CD4-positive, alpha-beta T cell treated with Interleukin-21 for 1 hour (primary cell): Measurements from ENCODE around the gene CCDC38.
"Not testable (repeated sequence)": the region's sequence is repeated elsewhere in the genome, so short reads cannot be mapped to it uniquely, and the experiment has no call there.

ENCODE experiments used
- DNase-seq: peaks from one replicate; pipeline ENCODE4 v3.0.0-alpha.2; 2020

CCDC38 gene

DNA sequence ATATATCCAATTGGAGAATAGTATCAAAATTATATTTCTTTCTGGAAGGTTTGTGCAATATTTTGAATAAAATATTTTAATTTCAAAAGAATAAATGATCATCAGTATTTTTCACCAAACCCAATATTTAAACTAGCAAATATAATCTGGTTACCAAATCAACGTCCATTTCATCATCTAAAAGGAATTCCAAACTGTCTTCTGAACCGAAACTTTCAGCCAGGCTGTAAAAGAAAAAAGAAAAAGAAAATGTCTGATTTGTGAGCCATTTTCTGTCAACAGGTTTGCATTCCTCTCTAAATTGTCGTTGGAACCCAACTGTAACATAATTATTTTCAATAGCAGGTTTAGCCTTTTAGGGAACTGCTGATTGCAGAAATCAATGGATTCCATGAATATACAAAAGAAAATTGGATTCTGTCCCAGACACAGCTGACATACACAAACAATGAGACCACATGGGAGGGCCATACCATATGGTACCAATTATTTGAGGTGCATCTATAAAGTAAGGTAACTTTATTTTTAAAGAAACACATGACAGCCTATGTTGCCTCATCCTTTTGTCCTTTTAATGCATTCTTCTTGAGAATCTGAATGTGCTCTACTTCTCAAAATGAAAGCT, 61.0 kb downstream of the CCDC38 start:
- no peak for DNase-seq

DNA sequence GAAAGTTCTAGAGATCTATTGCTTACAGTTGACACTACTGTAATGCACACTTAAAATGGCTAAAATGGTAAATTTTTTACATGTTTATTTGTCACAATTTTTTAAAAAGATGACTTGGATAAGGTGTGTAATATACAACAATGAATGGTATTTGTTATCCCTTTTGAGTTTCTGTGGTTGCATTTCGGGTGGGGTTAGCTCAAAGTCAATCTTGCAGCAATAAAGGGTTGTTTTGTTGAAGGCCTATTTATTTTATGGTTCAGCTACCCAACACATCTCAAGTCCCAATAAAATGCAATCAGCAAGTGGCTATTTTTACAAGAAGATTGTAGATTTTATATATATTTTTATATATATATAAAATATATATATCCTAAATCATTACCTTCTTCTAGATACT, 61.5 kb downstream of the CCDC38 start:
- DNase-seq: no peak

DNA sequence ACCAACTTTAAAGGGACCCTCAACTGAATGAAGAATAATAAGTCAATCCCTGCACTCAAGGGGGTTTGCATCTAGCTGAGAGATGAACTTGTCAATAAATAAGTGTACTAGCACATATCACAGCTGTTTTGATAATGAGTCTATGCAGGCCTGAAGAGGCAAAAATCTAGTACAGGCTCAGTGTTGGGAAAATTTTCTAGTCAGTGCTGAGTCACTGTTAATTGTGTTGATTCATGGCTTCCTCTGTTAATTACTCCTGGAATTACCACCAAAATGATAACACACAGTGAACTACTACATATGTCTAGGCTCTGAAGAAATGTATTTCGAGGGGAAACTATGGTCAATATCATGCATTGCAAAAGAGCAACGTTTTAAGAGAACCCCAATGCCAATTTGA, 64.8 kb downstream of the CCDC38 start:
- no peak for DNase-seq

DNA sequence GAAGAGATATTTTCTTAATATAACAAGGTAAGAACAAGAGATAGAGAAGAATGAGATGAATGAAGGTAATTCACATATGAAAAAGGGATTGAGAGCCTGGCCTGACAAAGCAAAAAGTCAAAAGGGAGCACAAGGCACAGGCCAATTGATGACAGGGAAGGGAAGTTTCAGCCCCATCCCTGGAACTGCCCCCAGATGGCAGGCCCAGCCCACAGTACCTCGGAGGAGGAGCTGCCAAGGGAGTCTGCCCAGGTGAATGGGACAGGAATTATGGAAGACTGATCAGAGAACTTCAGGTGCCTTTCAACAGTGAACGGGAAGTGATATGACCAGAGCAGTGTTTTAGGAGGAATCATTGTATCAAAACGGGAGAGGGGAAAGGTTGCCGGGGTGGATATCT, 68.0 kb downstream of the CCDC38 start:
- DNase-seq: no peak

DNA sequence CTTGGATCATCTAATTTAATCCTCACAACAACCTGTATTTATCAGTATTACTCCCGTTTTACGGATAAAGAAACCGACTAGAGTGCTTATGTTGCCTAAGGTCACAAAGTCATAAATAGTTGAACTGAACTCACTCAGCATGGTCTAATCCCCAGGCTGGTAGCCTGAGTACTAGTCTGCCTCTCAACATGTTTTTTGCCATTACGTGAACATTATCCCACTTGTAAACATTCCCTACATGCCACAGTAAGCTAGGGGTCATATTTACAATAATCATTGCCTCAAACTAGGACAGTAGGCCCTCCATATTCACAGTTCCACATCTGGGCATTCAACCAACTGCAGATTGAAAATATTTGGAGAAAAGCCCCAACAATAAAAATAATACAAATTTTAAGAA, 71.5 kb downstream of the CCDC38 start:
- DNase-seq: no peak

DNA sequence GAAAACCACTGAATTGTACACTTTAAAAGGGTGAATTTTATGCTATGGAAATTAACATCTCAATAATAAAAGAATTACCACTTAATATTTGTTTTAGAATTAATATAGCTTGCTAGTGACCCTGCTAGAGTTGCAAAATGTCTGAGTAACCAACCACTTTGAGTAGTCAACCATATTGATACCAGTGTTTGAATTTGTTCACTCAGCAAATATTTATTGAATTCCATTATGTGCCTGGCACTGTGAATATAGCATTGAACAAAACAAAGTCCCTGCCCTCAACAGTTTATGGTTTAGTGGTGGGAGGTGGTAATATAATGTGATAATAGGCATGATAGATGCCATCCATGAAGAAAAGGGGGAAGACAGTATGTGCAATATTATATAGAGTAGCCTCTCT, 79.1 kb downstream of the CCDC38 start:
- DNase-seq: no peak

DNA sequence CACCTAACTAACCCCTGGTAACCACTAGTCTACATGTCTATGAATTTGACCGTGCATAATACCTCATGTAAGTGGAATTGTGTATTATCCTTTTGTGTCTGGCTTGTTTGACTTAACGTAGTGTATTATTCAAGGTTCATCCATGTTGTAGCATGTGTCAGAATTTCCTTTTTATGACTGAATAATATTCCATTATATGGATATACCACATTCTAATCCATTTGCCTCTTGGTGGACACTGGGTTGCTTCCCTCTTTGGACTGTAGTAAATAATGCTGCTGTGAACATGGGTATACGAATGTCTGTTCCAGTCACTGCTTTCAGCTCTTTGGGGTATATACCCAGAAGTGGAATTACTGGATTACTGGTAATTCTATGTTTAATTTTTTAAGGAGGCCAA, 80.4 kb downstream of the CCDC38 start:
- DNase-seq: no peak

DNA sequence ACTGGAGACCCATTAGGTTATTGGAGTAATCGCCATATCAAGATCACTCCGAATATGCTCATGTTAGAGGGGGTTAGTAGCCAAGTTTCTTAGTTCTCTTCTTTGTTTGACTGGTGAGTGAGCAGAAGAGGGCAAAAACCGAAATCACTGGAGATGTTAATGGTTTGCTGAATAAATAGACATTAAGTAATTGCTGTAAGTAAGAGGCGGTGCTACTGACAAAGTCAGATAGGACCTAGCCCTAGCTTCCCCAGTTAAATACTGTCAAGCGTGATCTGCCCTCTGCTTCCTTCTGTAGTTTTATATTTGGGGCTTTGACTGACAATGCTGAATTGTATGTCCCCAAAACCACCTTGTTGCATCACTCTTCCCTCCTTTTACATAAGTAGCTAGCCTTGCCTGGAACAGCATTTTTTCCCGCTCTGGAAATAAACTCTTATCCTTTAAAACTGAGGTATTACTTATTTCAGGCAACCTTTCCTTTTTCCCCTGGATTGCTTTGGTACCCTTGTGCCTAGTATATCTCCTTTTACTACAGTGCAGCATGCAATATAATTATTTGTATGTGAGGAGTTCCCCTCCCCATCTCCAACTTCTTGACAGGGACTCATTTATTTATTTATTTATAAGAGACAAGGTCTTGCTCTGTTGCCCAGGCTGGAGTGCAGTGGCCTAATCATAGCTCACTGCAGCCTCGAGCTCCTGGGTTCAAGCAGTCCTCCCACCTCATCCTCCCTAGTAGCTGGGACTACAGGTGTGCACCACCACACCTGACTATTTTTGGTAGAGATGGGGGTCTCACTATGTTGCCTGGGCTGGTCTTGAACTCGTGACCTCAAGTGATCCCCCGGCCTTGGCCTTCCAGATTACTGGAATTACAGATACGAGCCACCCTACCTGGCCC, 82.2 kb downstream of the CCDC38 start:
- no peak for DNase-seq

DNA sequence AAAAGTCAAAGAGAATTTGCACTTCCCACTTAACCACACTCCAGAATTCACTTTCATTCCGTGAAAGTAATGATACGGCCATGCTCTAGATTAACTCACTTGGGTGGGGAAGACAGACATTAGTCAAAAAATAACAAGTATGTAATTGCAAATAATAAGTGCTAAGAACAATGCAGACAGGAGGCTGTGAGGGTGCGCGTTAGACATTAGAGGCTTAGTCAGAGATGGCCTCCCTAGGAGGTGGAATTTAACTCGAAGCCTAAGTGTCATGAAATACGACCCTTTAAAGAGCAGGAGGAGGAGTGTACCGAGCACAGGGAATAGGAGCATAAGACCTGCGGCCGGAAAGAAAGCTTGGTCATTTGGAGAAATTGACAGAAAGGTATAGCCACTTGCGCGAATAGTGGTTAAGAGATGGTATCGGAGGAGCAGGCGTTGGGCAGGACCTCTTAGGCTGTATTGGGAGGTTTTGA, 83.0 kb downstream of the CCDC38 start:
- no peak for DNase-seq

DNA sequence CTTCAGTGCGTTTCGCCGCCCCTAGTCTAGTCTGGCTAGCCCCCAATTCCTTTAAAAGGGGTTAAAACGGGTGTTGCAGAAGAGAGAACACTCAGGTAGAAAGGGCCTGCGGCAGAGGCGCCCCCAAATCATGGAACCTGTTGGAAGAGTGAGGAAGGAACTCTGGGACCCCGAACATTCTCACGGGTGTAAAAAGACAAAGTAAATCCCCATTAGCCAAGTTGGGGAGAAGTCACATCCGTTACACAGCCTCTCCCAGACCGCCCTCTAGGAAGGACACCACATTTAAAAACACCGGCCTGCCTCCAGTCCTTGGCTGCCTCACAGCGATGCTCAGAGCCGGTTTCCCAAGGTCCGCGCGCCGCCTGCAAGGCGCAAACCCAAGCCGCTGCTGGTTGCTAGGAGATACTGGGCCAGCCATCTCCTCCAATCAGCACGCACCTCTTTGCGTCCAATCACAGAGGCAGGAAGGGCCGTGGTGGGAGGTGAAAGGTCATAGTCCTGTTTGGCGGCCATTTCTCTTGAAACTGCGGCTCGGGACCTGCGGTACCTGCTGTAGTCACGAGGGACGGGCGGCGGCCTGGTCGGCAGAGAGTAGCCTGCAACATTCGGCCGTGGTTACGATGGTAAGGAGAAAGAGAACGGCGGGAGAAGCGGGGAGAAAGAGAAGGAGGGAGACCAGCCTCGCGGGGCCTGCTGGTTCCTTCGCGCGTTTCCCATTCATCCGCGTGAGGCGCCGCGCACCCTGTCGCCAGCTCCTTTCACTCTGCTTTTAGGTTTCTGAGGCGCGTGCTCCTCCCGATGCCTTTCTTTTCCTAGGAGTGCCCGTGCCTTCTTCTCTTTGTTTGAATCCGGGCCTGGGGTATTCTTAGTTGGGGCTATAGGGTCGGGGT, 83.7 kb downstream of the CCDC38 start, which contains the start of gene SNRPF:
SNRPF (plus strand) TSS at position 502 of the 893 bp plus-strand sequence; CDS start at position 624, 122 bp downstream.
- peak; percentile 97 for DNase-seq

DNA sequence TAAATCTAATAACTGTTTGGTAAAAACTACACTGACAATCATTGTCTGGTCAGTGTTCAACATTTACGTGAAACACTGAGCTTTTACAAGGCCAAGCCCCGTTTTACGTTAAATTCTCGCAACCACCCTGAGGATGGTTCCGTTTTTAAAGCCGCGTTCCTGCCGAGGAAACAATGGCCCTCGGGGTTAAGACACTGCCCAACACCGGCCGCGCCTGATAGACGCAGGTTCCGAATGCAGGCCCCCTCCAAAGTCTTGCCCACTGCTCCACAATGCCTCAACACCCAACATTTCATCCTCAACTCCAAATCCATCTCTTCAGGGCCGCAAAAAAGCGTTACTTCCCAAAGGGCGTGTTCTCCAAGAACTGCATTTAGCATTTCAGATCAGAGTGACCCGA, 84.6 kb downstream of the CCDC38 start:
- DNase-seq: no peak

DNA sequence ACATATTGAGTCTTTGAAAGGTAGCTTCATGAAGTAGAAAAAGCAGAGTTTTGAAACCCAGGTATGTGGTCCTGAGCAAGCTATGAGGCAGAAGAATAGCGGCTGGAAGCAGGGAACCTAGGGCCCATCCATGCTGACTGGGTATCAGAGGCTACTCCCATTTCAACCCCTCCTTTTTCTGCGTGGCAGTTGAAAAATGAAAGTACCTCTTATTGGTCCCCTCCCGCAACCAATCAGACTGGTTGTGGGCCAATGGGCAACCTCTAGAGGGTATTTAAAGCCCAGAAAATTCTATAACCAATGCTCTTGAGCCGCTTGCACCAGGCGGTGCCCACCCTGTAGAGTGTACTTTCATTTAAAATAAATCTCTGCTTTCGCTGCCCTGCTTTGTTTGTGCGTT, 85.3 kb downstream of the CCDC38 start:
- DNase-seq: no peak

DNA sequence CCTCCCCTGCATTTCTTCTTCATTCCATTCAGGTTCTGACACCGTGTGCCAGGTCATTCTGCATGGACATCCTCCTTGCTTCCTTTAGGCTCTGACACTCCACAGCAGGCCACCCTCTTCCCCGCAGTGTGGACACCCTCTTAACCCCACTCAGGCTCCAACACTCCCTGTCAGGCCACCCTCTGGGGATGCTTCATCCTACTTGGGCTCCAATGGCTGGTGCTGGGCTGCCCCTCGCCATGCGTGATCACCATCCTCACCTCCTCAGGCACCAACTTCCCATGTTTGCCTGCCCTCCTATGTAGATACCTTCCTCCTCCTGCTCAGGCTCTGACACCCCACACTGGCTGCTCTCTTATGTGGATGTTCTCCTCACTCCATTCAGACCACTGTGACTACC, 90.3 kb downstream of the CCDC38 start:
- no peak for DNase-seq

DNA sequence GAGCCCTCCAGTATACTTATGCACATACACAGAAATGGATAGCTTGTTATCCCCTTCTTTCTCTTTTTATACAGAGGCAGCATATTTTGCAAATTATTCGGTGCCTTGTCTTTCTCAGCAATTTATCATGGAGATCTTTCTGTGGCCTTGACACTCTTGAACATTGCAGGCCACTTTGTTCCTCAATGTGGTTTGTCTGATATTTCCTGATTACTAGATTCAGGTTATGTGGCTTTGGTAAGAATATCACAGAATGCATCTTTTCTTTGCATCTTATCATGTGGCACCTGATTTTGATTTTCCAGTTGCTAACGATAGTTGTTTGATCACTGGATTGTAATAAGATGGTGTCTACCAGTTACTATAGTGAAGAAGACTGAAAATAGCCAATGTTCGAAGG, 90.8 kb downstream of the CCDC38 start:
- no peak for DNase-seq

DNA sequence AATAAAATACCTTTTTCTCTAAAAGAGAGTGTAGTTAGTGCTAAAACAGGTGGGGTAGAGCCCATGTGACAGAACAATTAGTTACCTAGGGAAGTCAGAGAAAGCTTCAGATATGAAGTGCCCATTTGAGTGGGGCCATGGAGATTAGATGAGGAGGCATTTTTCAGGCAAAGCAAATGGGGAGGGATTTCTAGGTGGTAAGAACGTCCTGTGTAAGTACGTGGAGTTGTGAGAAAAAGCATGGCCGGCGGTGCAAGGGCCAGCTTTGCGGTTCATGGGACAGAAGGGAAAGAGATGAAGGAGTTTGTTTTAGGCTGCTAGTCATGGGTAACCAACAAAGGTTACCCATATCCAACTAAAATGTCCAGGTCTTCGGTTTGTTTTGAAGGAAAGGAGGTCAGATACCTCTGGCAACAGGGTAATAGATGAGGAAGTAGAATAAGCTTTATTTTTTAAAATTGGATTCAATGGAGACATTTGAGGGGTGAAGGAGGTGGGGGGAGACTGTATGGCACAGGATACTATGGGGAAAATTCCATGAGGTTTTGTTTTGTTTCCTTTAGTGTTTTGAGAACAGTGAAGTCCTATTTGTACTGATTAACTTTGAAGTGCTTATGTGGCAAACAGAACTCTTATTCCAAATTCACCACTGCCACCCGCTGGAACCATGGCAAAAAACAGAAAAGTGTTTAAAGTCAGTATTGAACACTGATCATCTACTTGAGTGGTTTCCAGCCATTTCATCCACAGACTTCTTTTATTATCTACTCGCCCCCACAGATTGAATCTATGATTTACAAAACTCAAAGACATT, 93.6 kb downstream of the CCDC38 start:
- no peak for DNase-seq

DNA sequence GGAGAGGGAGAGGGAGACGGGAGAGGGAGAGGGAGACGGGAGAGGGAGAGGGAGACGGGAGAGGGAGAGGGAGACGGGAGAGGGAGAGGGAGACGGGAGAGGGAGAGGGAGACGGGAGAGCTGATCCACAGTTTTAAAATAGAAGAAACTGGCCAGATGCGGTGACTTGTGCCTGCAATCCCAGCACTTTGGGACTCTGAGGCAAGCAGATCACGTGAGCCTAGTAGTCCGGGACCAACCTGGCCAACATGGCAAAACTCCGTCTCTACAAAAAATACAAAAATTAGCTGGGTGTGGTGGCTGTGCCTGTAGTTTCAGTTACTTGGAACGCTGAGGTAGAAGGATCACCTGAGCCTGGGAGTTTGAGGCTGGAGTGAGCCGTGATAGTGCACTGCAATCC, 100.0 kb downstream of the CCDC38 start:
- DNase-seq: not testable (repeated sequence)

DNA sequence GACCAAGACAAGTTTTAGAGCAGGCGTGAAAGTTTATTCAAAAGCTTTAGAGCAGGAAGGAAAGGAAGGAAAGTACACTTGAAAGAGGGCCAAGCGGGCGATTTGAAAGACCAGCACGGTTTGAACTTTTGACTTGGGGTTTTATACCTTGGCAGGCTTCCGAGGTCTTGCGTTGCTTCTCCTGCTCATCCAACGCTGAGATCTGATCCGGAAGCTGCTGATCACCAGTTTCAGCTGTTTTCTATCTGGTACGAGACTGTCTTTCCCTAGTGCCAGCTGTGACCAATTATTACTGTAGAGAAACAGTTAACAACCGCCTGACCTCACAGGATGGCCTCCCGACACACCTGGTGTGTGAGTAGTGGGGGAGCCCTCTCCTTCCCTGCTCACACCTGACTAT, 104.3 kb downstream of the CCDC38 start:
- no peak for DNase-seq

DNA sequence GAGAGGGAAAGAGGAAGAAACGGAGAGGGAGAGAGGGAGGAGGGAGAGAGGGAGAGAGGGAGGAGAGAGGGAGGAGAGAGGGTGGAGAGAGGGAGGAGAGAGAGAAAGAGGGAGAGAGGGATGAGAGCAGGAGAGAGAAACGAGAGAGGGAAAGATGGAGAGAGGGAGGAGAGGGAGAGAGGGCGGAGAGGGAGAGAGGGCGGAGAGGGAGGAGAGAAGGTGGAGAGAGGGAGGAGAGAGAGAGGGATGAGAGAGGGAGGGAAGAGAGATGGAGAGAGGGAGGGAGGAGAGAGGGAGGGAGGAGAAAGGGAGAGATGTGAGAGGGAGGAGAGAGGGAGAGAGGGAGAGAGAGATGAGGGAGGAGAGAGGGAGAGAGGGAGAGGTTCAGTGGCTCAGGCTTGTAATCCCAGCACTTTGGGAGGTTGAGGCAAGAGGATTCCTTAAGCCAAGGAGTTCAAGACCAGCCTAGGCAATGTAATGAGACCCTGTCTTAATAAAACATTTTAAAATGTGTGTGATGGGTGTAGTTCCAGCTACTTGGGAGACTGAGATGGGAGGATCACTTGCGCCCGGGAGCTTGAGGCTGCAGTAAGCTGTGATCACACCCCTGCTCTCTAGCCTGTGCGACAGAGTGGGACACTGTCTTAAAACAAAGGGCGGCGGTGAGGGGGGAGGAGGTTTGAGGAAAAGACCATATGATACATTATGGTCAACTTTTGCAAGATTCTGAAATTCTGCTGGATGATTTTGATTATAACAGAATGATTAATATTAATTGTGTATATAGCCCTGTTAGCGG, 105.0 kb downstream of the CCDC38 start:
- no peak for DNase-seq

DNA sequence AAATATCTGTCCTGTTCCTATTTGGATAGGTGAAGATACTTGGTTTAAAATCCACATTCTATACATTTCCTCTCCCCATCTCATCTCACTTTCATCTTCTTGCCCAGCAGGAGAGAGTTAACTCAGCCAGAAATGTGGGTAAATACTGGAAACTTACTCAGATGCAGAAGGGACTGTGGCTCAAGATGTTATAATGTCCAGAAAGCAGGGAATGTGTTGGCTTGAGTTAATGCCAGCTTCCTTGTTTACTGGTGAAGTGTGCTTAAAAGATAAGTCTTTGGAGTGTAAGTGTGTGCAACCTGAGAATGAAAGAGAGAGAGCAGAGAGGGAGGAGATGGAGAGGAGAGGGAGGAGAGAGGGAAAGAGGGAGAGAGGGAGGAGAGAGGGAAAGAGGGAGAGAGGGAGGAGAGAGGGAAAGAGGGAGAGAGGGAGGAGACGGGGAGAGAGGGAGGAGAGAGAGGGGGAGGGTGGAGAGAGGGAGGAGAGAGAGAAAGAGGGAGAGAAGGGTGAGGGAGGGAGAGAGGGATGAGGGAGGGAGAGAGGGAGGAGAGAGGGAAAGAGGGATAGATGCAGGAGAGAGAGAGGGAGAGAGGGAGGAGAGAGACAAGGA, 105.7 kb downstream of the CCDC38 start:
- no peak for DNase-seq

DNA sequence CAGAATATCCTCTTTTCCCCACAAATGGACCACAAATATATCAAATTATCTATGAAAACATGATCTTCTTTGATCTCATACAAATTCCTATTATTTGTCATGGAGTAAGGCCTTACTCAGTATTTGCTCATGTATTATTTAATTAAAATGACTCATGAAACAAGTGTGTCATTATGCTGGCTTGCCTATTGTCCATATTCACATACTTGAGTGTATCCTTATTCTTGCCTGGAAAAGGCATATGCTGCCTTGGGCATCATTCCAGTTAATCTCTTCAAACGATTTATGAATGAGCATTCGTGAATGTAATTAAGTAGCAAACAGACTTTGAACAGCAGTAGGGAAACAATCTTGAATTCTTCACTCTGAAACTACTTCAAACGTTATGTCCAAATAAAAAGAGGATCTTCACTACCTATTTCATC, 106.2 kb downstream of the CCDC38 start:
- DNase-seq: no peak

DNA sequence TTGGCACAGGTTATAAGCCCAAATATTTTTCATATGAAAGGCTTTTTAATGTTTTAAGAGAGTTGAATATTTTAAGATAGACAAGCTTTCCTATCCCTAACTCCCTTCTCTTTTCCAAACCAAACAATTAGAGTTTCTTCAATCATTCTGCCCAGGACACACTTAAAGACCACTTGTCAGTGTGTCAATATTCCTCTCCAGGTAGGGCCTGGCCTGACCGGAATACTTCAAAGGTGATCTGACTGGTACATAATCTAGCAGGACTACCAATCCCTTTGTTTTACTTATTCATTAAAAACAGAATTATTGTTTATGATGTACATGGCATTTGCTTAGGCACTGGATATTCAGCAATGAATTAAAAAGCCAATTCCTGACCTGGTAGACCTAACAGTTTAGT, 107.8 kb downstream of the CCDC38 start:
- no peak for DNase-seq
